ENCODE data around the gene ACOX2. TPM values are rescaled to one million over a fixed set of nuclear protein-coding genes. Genes with fewer than 3 reads are reported as not detected.

The ACOX2 gene
- total and polyA plus RNA-seq, 2 of the 8 experiments (the other 6 are each of a cell fraction or from before 2014, with no cell fraction given): 3.2 to 9.2 TPM

DNA sequence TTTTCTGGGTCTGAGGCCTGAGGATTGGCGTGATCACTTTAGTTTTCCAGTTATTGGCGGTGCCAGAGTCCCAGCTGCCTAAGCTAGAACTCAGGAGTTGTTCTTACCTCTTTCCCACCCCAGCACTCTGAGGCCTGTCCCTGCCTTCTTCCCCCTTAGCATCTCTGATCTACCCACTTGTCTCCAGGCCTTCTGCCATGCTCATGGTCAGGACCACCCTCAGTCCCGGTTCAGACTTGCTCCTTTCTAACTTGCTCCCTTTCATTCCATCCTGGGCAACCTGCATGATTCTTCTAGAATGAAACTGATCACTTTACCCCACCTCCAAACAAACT lies 15.7 kb downstream of the ACOX2 start:
- Histone ChIP-seq H2BK20ac (ENCODE audit: low read length) (peak overlapping the region; percentile 24; the same call in 1 of the 2 replicates), H3K9me3 (ENCODE audit: insufficient read depth in 2 of 2, low read depth in 1 of 2, low read length in 1 of 2) (no peaks in the 10 kb centered on the region), H3K36me3 (ENCODE audit: control insufficient read depth in 2 of 4, insufficient read depth in 4 of 4, low read length in 3 of 4) (no peaks in the 10 kb centered on the region), H2AK5ac (ENCODE audit: low read depth, low read length) (no peak overlapping the region), H2AFZ (ENCODE audit: low read length) (no peak overlapping the region), H3K4me1 (replicated peaks in 1 of 4; ENCODE audit: control insufficient read depth in 3 of 4, insufficient read depth in 4 of 4, low read length in 3 of 4) (peaks cover 2 to 13% (median 7%) of the 10 kb centered on the region in 4 experiments; a peak in 6 of 7 replicates), H3K14ac (ENCODE audit: insufficient read length) (no peak overlapping the region), H4K8ac (ENCODE audit: extremely low read depth, insufficient read depth, low read length) (no peak overlapping the region), H4K5ac (ENCODE audit: insufficient read length, low read depth, low read length) (no peak overlapping the region), H3K23ac (ENCODE audit: insufficient read length) (no peak overlapping the region), H2BK5ac (ENCODE audit: low read depth, low read length) (no peak overlapping the region), H3K27me3 (replicated peaks in 1 of 4; ENCODE audit: control insufficient read depth in 3 of 4, extremely low read depth in 1 of 4, insufficient read depth in 3 of 4, low read length in 3 of 4) (no peaks in the 10 kb centered on the region; a peak in 1 of 7 replicates), H3K79me1 (ENCODE audit: low read depth, low read length) (no peaks in the 10 kb centered on the region), H2BK15ac (ENCODE audit: low read length) (0 out of 2 replicates have a peak overlapping the region, but pooled peaks have one; percentile 93), H3K23me2 (ENCODE audit: low read depth, low read length) (no peaks in the 10 kb centered on the region), H3K9ac (replicated peaks in 1 of 4; ENCODE audit: extremely low read depth in 1 of 4, low read depth in 3 of 4, low read length in 3 of 4) (no peak overlapping the region), H3K4me3 (ENCODE audit: extremely low read depth in 1 of 4, insufficient read depth in 2 of 4, low read depth in 3 of 4, low read length in 4 of 4) (no peak overlapping the region), H4K91ac (replicated peaks; ENCODE audit: insufficient read length, low read length) (no peak overlapping the region), H3K18ac (ENCODE audit: extremely low read depth, low read length) (0 out of 2 replicates have a peak overlapping the region, but pooled peaks have one; percentile 24), H3K4me2 (ENCODE audit: insufficient read depth in 1 of 2, low read depth in 2 of 2, low read length in 2 of 2) (0 out of 4 replicates have a peak overlapping the region, but pooled peaks of 1 of the 2 experiments have one; percentile 8), H3K4ac (replicated peaks; ENCODE audit: insufficient read length, low read depth, low read length) (no peak overlapping the region), H3K27ac (ENCODE audit: low read depth, low read length) (no peak overlapping the region), H3K79me2 (ENCODE audit: control insufficient read depth in 1 of 2, insufficient read depth in 2 of 2, low read length in 2 of 2) (no peaks in the 10 kb centered on the region), H4K20me1 (replicated peaks in 1 of 2; ENCODE audit: control insufficient read depth in 1 of 2, insufficient read depth in 2 of 2, low read length in 2 of 2) (no peaks in the 10 kb centered on the region), H2BK12ac (ENCODE audit: low read depth, low read length) (no peak overlapping the region; the same call in 1 of the 2 replicates), H2BK120ac (replicated peaks; ENCODE audit: low read depth, low read length) (no peak overlapping the region), H3K56ac (replicated peaks; ENCODE audit: insufficient read length, low read depth, low read length) (no peak overlapping the region)
- FAIRE-seq (no peak), DNase-seq (ENCODE audit: low read depth in 1 of 2, low spot score in 2 of 2) (no peak)
- ChIA-PET CTCF (ENCODE audit: partially characterized antibody) (interaction anchor here (0.6 to 6.6 kb wide), 5 partner anchors 8 to 98 kb away, joined by 3 to 64 read pairs (median 3); no protein-coding TSS in a partner anchor), POLR2A (ENCODE audit: partially characterized antibody) (no interaction called here)
- 84% methylated on average over 3 of the region's 3 CpGs; no CpG with 5 or more reads in 1 of the 2 experiments for WGBS, 2 experiments (ENCODE audit: extremely low coverage in 1 of 2, insufficient coverage in 1 of 2, insufficient read length in 1 of 2, insufficient replicate concordance in 2 of 2, low coverage in 1 of 2, low lambda C conversion rate in 2 of 2, missing lambda C conversion rate in 1 of 2)
- TF ChIP-seq BCL11A (IDR thresholded peaks at IDR 0.05; ENCODE audit: low read depth in 2 of 2, low read length in 2 of 2): no peak

Measured in H1 (cell line).